AG04449 (cell line): ENCODE results near the gene IPO4.
A peak's percentile ranks its signal among the peaks of the same experiment; 100 is the strongest.

Source experiments
- CTCF ChIA-PET: fragments of 350-600 bp; formaldehyde crosslinking; extraction: SDS; loops from one replicate; lab custom pipeline; 2021; ENCODE audit warnings: antibody characterized with exemption; lab: Yijun Ruan, JAX
- POLR2A ChIA-PET: fragments of 400-600, 350-600 bp; formaldehyde crosslinking; extraction: SDS; loops from one replicate; lab custom pipeline; 2020; ENCODE audit warnings: antibody characterized with exemption, inconsistent platforms; lab: Yijun Ruan, JAX
- DNase-seq: peaks from one replicate; pipeline ENCODE4 v3.0.0-alpha.2; 2010; ENCODE audit warnings: low read depth, low spot score
- H3K4me3 ChIP-seq: 2 replicates; pipeline ENCODE4 v1.5.1; 2011; ENCODE audit warnings: low read depth, mild to moderate bottlenecking, control low read depth, low read length
- TF ChIP-seq, protein P1 (sequence below): IDR thresholded peaks from one replicate; pipeline ENCODE4 v1.5.1; 2011; ENCODE audit warnings: mild to moderate bottlenecking, moderate library complexity, low read length, control low read depth, inconsistent platforms; ENCODE audit not compliant: insufficient read depth; ENCODE audit errors: missing control alignments

Gene IPO4

DNA sequence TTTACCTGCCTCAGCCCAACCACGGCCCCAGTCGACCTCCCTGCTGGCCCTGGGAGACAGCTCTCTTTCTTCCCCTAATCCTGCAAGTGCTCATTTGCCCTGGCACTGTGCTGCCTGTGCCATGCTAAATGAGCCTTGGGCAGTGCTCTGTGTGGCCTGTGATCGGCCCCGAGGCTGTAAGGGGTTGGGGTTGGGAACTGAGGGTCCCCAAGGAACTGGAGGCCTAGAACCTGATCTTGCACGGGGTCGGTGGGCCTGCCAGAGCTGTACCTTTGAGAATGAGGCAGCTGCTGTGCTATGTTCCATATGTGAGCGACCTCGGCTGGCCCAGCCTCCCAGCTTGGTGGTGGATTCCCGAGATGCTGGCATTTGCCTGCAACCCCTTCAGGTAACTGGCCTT lies 38.6 kb downstream of the IPO4 start:
- no peak overlapping the region for H3K4me3 ChIP-seq
- POLR2A ChIA-PET: interaction anchor here (0.6 to 2.2 kb wide), 2 partner anchors 9 to 79 kb away, joined by 5 to 7 read pairs; partner anchors contain the start of gene EMC9
- DNase-seq: no peak
- TF ChIP-seq, protein P1, sequence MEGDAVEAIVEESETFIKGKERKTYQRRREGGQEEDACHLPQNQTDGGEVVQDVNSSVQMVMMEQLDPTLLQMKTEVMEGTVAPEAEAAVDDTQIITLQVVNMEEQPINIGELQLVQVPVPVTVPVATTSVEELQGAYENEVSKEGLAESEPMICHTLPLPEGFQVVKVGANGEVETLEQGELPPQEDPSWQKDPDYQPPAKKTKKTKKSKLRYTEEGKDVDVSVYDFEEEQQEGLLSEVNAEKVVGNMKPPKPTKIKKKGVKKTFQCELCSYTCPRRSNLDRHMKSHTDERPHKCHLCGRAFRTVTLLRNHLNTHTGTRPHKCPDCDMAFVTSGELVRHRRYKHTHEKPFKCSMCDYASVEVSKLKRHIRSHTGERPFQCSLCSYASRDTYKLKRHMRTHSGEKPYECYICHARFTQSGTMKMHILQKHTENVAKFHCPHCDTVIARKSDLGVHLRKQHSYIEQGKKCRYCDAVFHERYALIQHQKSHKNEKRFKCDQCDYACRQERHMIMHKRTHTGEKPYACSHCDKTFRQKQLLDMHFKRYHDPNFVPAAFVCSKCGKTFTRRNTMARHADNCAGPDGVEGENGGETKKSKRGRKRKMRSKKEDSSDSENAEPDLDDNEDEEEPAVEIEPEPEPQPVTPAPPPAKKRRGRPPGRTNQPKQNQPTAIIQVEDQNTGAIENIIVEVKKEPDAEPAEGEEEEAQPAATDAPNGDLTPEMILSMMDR: no peak
- CTCF ChIA-PET: interaction anchor here (1.1 to 8.8 kb wide), 3 partner anchors 10 to 42 kb away, joined by 3 to 165 read pairs (median 4); partner anchors contain the start of genes IRF9 and REC8

- DNase-seq: no peak
- H3K4me3 ChIP-seq: no peak overlapping the region
- POLR2A ChIA-PET: interaction anchor here (2.2 kb wide), 1 partner anchor 8 kb away, joined by 7 read pairs; the partner anchor contains the start of gene EMC9
- TF ChIP-seq, protein P1: no peak
- CTCF ChIA-PET: interaction anchor here (1.1 to 8.8 kb wide), 2 partner anchors 11 to 41 kb away, joined by 4 to 165 read pairs; partner anchors contain the start of gene IRF9
These were observed 39.2 kb downstream of the IPO4 start for GRCh38 chr14:24149302-24149969.

DNA sequence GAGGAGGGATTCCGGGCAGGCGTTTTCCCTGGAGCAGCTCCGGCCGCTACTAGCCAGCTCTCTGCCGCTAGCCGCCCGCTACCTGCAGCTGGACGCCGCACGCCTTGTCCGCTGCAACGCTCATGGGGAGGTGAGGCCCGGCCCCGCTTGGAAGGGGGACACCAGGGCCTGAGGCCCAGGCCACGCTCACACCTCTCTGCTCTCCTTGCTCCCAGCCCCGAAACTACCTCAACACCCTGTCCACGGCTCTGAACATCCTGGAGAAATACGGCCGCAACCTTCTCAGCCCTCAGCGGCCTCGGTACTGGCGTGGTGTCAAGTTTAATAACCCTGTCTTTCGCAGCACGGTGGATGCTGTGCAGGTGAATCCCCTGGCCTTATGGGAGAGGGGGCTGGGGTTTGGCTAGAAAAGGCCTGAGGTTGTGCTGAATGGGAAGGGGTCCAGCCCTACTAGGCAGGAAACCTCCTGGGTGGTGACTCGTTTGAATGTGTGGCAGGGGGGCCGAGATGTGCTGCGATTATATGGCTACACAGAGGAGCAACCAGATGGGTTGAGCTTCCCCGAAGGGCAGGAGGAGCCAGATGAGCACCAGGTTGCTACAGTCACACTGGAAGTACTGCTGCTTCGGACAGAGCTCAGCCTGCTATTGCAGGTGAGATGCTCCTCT lies 40.7 kb downstream of the IPO4 start:
- ChIA-PET CTCF (interaction anchor here (1.6 to 8.8 kb wide), 6 partner anchors 8 to 162 kb away, joined by 4 to 165 read pairs (median 11); partner anchors contain the start of genes IRF9 and LTB4R2), POLR2A (interaction anchor here (1.1 to 2.5 kb wide), 6 partner anchors 8 to 40 kb away, joined by 3 to 14 read pairs (median 8); partner anchors contain the start of genes DCAF11, IPO4, IRF9 and NRL)
- peak overlapping the region; percentile 92 for H3K4me3 ChIP-seq
- DNase-seq: no peak
- TF ChIP-seq, protein P1: no peak

- ChIA-PET CTCF (interaction anchor here (1.6 to 8.8 kb wide), 8 partner anchors 9 to 163 kb away, joined by 4 to 165 read pairs (median 11); partner anchors contain the start of genes IRF9 and LTB4R2), POLR2A (interaction anchor here (0.6 to 2.5 kb wide), 12 partner anchors 9 to 80 kb away, joined by 3 to 14 read pairs (median 4); partner anchors contain the start of genes DCAF11, IPO4, IRF9 and NRL)
- TF ChIP-seq, protein P1: no peak
- DNase-seq: peak; percentile 88
- H3K4me3 ChIP-seq: peak within 1 kb of the TSS; percentile 92
These were observed 41.4 kb downstream of the IPO4 start, which contains the start of gene RNF31 for GRCh38 chr14:24146978-24147760. Gene RNF31 (plus strand): TSS chr14:24147498. CDS start chr14:24147699, 201 bp downstream.

- CTCF ChIA-PET: interaction anchor here (0.9 to 8.8 kb wide), 9 partner anchors 9 to 164 kb away, joined by 3 to 165 read pairs (median 11); partner anchors contain the start of genes IRF9 and LTB4R2
- POLR2A ChIA-PET: interaction anchor here (0.5 to 2.5 kb wide), 11 partner anchors 9 to 79 kb away, joined by 3 to 14 read pairs (median 5); partner anchors contain the start of genes DCAF11, IPO4, IRF9 and NRL
- peak within 1 kb of the TSS; percentile 92 for H3K4me3 ChIP-seq
- TF ChIP-seq, protein P1: no peak
- DNase-seq: peak; percentile 76
These were observed 42.1 kb downstream of the IPO4 start, which contains the start of gene PSME2 for GRCh38 chr14:24146453-24146977. Gene PSME2 (minus strand): TSS chr14:24146610. CDS start chr14:24146581, 29 bp downstream.
